RWPE1 (cell line): ENCODE results near the gene OGFOD3.

Experiments
- CTCF ChIA-PET: fragments of 350-600 bp; sonication (Branson Sonifier 250); formaldehyde crosslinking; extraction: SDS; loops from one replicate; lab custom pipeline; 2021; lab: Yijun Ruan, JAX
- POLR2A ChIA-PET: fragments of 400-600 bp; formaldehyde crosslinking; extraction: SDS; loops from one replicate; lab custom pipeline; 2020; ENCODE audit warnings: antibody characterized with exemption; ENCODE audit not compliant: low non-redundant PET; lab: Yijun Ruan, JAX
- DNase-seq: peaks from one replicate; pipeline ENCODE4 v3.0.0; 2012; ENCODE audit warnings: low spot score
- H3K27ac ChIP-seq: fragments of 450-650 bp; 2 replicates; pipeline ENCODE4 v1.5.1; 2017
- TF ChIP-seq, protein P1 (sequence below): fragments of 450-650 bp; conservative IDR thresholded peaks from 2 replicates; pipeline ENCODE4 v1.5.1; 2017; ENCODE audit warnings: low read depth, mild to moderate bottlenecking

The OGFOD3 gene

DNA sequence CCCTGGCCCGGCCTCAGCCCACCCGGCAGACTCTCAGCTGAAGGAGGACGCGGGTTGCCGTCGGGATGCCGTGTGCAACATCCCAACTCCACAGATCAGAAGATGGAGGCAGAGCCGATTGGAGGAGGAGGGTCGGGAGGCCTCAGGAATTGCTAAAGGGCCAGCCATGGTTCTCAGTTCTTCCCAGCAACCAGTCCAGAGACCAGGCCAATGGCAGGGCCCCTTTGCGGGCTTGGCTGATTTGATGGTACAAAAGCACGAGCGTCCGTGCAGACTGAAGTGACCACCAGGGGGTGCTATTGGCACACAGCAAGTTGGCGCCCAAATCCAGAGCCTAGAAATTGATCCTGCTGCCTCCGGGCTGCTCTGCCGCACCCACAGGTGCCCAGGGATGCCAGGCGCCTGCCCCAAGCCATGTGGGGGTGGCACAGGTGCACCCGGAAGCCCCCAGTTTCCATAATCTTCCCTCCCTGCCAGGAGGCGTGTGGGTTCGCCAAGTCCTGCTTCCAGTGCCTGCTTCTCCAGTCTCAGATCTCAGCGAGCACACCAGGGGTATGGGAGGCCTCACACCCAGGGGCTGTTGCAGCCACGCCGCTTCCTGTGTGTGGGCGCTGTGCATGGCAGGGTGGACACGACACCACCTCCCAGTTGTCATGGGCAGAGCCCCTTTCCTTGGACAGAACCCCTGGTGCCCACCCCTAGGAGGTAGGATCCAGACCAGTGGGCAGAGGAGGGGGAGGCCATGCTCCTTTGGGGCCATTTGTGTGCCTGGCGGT is 66.5 kb downstream of the OGFOD3 start:
- H3K27ac ChIP-seq: 0 out of 2 replicates have a peak overlapping the region, but pooled peaks have one; percentile 0
- peak; percentile 64 for DNase-seq
- ChIA-PET POLR2A (interaction anchor here (0.7 kb wide), 1 partner anchor 100 kb away, joined by 9 read pairs; no protein-coding TSS in a partner anchor), CTCF (interaction anchor here (0.6 to 1.4 kb wide), 4 partner anchors 10 to 409 kb away, joined by 3 to 4 read pairs (median 3); no protein-coding TSS in a partner anchor)
- TF ChIP-seq, protein P1, sequence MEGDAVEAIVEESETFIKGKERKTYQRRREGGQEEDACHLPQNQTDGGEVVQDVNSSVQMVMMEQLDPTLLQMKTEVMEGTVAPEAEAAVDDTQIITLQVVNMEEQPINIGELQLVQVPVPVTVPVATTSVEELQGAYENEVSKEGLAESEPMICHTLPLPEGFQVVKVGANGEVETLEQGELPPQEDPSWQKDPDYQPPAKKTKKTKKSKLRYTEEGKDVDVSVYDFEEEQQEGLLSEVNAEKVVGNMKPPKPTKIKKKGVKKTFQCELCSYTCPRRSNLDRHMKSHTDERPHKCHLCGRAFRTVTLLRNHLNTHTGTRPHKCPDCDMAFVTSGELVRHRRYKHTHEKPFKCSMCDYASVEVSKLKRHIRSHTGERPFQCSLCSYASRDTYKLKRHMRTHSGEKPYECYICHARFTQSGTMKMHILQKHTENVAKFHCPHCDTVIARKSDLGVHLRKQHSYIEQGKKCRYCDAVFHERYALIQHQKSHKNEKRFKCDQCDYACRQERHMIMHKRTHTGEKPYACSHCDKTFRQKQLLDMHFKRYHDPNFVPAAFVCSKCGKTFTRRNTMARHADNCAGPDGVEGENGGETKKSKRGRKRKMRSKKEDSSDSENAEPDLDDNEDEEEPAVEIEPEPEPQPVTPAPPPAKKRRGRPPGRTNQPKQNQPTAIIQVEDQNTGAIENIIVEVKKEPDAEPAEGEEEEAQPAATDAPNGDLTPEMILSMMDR: peak; percentile 98

DNA sequence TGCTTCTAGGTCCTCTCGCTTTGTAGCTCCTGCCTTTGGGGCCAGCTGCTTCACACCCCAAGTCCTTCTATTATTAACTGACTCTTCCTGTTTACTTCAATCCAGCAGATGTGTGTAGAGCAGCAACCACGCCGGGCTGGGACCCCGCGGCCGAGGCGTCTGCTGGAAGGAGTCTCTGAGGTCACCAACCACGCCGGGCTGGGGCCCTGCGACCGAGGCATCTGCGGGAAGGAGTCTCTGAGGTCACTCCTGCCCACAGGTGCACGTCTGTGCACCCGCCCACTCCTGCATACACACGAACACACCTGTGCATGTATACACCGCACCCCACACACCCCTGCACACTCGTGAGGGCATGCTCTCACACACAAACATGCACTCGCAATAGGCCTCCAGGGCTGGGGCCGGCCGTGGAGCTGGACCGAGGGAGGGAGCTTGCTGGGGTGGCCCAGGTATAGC is 67.1 kb downstream of the OGFOD3 start:
- H3K27ac ChIP-seq: no peak overlapping the region
- POLR2A ChIA-PET: no interaction called here
- no peak for DNase-seq
- TF ChIP-seq, protein P1: no peak
- CTCF ChIA-PET: interaction anchor here (0.6 to 1.4 kb wide), 5 partner anchors 9 to 108 kb away, joined by 3 to 4 read pairs (median 3); no protein-coding TSS in a partner anchor

DNA sequence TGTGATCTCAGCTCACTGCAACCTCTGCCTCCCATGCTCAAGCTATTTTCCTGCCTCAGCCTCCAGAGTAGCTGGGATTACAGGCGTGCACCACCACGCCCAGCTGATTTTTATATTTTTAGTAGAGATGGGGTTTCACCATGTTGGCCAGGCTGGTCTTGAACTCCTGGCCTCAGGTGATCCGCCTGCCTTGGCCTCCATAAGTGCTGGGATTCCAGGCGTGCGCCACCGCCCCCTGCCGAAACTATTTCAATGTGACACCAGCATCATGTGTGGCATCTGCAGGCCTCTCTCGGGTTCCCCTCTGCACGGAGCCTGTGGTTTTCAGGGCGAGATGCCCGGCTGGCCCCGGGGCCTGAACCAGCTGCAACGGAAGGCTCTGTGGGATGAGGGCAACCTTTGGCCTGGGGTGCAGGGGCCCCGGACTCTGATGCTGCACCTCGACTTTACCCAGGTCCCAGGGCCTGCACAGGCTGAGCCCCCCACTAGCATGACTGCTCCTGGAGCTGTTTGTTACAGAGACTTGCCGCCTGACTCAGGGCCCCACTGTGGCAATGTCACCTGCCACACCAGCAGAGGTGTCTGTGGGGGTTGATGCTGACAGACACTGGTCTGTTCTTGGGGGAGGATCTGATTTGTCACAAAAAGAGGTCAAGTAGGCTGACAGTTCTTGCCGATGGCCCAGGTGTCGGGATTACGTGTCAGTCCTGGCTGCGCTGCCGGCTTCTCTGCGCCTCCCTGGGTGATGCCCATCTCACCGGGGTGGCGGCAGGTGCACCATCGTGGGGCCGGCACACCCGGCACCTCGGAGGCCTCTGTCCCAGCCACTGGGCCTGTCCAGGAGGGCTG is 68.0 kb downstream of the OGFOD3 start:
- no peak for DNase-seq
- ChIA-PET CTCF (interaction anchor here (0.6 to 0.7 kb wide), 3 partner anchors 53 to 169 kb away, joined by 3 to 4 read pairs (median 3); partner anchors contain the start of gene FOXK2), POLR2A (no interaction called here)

DNA sequence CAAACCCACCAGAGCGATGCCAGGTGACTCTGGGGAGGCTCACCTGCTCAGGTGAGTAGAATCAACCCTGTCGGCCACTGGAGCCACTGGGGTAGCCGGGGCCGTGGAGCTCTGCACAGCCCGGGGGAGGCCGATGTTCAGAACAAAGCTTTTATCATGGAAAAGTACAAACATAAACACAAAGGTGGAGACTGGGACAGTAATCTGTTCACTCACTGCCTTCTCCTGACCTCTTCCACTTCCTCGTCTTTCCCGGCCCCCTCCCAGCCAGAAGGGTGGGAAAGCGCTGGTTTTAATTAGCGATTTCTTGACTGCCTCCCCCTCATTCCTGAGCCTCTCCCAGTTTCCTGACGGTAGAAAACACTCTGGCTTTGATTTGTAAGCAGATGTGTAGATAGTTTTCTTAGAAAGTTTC is 69.1 kb downstream of the OGFOD3 start:
- DNase-seq: no peak
- ChIA-PET POLR2A (interaction anchor here (0.6 kb wide), 1 partner anchor 61 kb away, joined by 3 read pairs; no protein-coding TSS in a partner anchor), CTCF (no interaction called here)
- TF ChIP-seq, protein P1: no peak
- H3K27ac ChIP-seq: no peak overlapping the region

More for the DNA sequence above, 68.0 kb downstream of the OGFOD3 start:
- no peak overlapping the region for H3K27ac ChIP-seq
- TF ChIP-seq, protein P1: 0 out of 2 replicates have a peak, but pooled peaks have one; percentile 8

DNA sequence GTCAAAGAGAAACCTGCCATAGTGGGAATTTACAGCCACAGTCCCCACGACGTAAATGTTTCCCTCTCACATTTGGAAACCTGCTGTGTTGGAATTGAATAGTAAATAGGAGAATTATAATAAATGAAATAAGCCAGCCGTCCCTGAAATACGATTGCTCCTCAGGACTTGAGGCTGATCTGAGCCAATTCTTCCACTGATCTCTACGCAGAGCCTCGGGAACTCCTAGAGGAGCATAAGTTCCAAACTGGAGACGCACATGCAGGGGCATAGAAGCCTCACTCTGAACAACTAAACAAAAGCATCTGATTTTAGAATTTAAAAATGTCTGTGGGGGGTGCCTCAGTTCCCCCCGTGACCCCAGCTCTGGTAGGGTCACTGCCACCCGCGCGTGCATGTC is 69.5 kb downstream of the OGFOD3 start:
- no peak for DNase-seq
- CTCF ChIA-PET: interaction anchor here (0.5 kb wide), 1 partner anchor 119 kb away, joined by 3 read pairs; no protein-coding TSS in a partner anchor
- TF ChIP-seq, protein P1: no peak
- POLR2A ChIA-PET: interaction anchor here (0.6 kb wide), 1 partner anchor 62 kb away, joined by 3 read pairs; no protein-coding TSS in a partner anchor
- no peak overlapping the region for H3K27ac ChIP-seq
